HG03135 (cell line): ENCODE measurements around the gene NAPEPLD.
"Not testable (repeated sequence)": the region's sequence is repeated elsewhere in the genome, so short reads cannot be mapped to it uniquely, and the experiment has no call there.

ENCODE experiments used
- ATAC-seq: cut with Tn5 transposase; IDR thresholded peaks from one replicate; pipeline ENCODE4 v1.9.1; 2021; ENCODE audit warnings: mild to moderate bottlenecking, moderate library complexity; ENCODE audit not compliant: unreplicated experiment

Gene NAPEPLD

GRCh38 chr7:103144754-103145153 is 4.1 kb downstream of the NAPEPLD start:
- not testable (repeated sequence) for ATAC-seq

GRCh38 chr7:103143868-103144267 is 5.0 kb downstream of the NAPEPLD start:
- no peak for ATAC-seq

GRCh38 chr7:103142494-103142893 is 6.4 kb downstream of the NAPEPLD start:
- no peak for ATAC-seq

- no peak for ATAC-seq
Measured at GRCh38 chr7:103141753-103142404, 7.0 kb downstream of the NAPEPLD start.

- ATAC-seq, result no peak
Measured at GRCh38 chr7:103140685-103141084, 8.2 kb downstream of the NAPEPLD start.

- ATAC-seq, result no peak
Measured at GRCh38 chr7:103140061-103140460, 8.8 kb downstream of the NAPEPLD start.

GRCh38 chr7:103134836-103135554 is 13.9 kb downstream of the NAPEPLD start:
- ATAC-seq, result no peak

- ATAC-seq, result no peak
Measured at GRCh38 chr7:103132995-103133688, 15.8 kb downstream of the NAPEPLD start.

GRCh38 chr7:103130901-103131624 is 17.8 kb downstream of the NAPEPLD start:
- no peak for ATAC-seq

GRCh38 chr7:103129702-103130549 is 19.0 kb downstream of the NAPEPLD start:
- ATAC-seq, result no peak

- ATAC-seq, result no peak
Measured at GRCh38 chr7:103127006-103127405, 21.9 kb downstream of the NAPEPLD start.

- no peak for ATAC-seq
Measured at GRCh38 chr7:103124429-103124979, 24.4 kb downstream of the NAPEPLD start.

- no peak for ATAC-seq
Measured at GRCh38 chr7:103123529-103123928, 25.4 kb downstream of the NAPEPLD start.

GRCh38 chr7:103121641-103122040 is 27.3 kb downstream of the NAPEPLD start:
- ATAC-seq, result no peak

GRCh38 chr7:103120362-103120761 is 28.5 kb downstream of the NAPEPLD start:
- no peak for ATAC-seq

- ATAC-seq, result no peak
Measured at GRCh38 chr7:103119791-103120291, 29.1 kb downstream of the NAPEPLD start.

- no peak for ATAC-seq
Measured at GRCh38 chr7:103117465-103117864, 31.4 kb downstream of the NAPEPLD start.

GRCh38 chr7:103116991-103117390 is 31.9 kb downstream of the NAPEPLD start:
- no peak for ATAC-seq

GRCh38 chr7:103116511-103116910 is 32.4 kb downstream of the NAPEPLD start:
- ATAC-seq, result no peak

- no peak for ATAC-seq
Measured at GRCh38 chr7:103115771-103116170, 33.1 kb downstream of the NAPEPLD start.
